SK-N-MC (cell line): ENCODE results near the gene MSX1.
"Not testable (repeated sequence)": the region's sequence is repeated elsewhere in the genome, so short reads cannot be mapped to it uniquely, and the experiment has no call there.

Source experiments
- EZH2 ChIP-seq: fragments of 200-600 bp; sonication (generic); IDR thresholded peaks from one replicate; pipeline ENCODE4 v1.6.1; 2017; ENCODE audit warnings: antibody characterized with exemption
- FOXP2 ChIP-seq: optimal IDR thresholded peaks from 2 replicates; pipeline ENCODE3; 2011; ENCODE audit warnings: mild to moderate bottlenecking, moderate library complexity; ENCODE audit not compliant: insufficient read depth; ENCODE audit errors: extremely low read length, control extremely low read depth
- POLR2AphosphoS5 ChIP-seq: IDR thresholded peaks from 2 replicates; pipeline ENCODE4 v1.6.1; 2012; ENCODE audit warnings: mild to moderate bottlenecking, low read depth, low read length, borderline replicate concordance

DNA sequence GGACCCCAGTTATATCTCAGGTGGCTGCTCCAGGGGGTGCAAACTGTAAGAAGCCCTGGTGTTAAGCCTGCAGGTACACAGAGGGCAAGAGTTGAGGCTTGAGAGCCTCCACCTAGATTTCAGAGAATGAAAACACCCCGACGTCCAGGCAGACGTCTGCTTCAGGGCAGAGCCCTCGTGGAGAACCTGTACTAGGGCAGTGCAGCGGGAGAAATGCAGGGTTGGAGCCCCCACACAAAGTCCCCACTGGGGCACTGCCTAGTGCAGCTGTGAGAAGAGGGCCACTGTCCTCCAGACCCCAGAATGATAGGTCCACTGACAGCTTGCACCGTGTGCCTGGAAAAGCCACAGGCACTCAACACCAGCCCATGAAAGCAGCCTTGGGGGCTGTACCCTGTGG, 37.2 kb upstream of the MSX1 start:
- not testable (repeated sequence) for TF ChIP-seq EZH2, POLR2AphosphoS5, FOXP2
